Measurements from ENCODE around the gene KLRD1.
"Not testable (repeated sequence)": the region's sequence is repeated elsewhere in the genome, so short reads cannot be mapped to it uniquely, and the experiment has no call there.

The KLRD1 gene

GRCh38 chr12:10339053-10339840 is 31.6 kb downstream of the KLRD1 start:
- DNase-seq = no peak

DNA sequence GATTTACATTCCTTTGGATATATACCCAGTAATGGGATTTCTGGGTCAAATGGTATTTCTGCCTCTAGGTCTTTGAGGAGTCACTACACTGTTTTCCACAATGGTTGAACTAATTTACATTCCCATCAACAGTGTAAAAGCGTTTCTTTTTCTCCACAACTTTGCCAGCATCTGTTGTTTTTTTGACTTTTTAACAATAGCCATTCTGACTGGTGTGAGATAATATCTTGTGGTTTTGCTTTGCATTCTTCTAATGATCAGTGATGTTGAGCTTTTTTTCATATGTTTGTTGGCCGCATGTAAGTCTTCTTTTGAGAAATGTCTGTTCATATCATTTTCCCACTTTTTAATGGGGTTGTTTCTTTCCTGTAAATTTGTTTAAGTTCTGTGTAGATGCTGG is 33.3 kb downstream of the KLRD1 start:
- DNase-seq = not testable (repeated sequence)

GRCh38 chr12:10341892-10342509 is 34.3 kb downstream of the KLRD1 start:
- DNase-seq = no peak

DNA sequence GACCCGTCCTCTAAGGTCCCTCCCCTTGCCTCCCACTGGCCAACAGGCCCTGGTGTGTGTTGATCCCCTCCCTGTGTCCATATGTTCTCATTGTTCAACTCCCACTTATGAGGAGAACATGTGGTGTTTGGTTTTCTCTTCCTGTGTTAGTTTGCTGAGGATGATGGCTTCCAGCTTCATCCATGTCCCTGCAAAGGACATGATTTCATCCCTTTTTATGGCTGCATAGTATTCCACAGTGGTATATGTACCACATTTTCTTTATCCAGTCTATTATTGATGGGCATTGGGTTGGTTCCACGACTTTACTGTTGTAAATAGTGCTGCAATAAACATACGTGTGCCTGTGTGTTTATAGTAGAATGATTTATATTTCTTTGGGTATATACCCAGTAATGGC is 43.8 kb downstream of the KLRD1 start:
- DNase-seq = not testable (repeated sequence)

GRCh38 chr12:10354071-10354470 is 46.4 kb downstream of the KLRD1 start:
- DNase-seq = peak; percentile 31

GRCh38 chr12:10354502-10354901 is 46.8 kb downstream of the KLRD1 start:
- no peak for DNase-seq

DNA sequence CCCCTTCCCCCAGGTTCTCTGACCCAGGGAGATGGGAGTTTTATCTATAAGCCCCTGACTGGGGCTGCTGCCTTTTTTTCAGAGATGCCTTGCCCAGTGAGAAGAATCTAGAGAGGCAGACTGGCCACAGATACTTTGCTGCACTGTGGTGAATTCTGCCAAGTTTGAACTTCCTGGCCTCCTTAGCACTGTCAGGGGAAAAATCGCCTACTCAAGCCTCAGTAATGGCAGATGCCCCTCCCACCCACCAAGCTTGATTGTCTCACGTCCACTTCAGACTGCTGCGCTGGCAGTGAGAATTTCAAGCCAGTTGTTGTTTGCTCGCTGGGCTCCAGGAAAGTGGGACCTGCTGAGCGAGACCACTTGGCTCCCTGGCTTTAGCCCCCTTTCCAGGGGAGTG is 50.5 kb downstream of the KLRD1 start:
- DNase-seq = peak; percentile 36

DNA sequence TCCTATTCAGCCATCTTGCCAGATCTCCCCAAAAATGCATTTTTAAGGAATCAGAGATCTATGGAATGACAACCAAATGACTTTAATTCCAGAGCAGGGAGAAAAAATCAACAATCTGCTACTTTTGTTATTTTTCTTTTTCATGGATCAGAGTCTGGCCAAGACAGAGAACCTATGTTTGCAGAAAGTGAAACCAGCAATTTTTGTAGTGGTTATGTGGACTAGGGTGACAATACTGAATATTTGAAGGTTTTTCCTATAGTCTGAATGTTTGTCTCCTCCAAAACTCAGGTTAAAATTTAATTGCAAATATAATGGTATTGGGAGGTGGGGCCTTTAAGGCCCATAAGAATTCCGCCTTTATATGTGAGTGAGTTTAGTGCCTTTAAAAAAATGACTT is 51.3 kb downstream of the KLRD1 start:
- no peak for DNase-seq

DNA sequence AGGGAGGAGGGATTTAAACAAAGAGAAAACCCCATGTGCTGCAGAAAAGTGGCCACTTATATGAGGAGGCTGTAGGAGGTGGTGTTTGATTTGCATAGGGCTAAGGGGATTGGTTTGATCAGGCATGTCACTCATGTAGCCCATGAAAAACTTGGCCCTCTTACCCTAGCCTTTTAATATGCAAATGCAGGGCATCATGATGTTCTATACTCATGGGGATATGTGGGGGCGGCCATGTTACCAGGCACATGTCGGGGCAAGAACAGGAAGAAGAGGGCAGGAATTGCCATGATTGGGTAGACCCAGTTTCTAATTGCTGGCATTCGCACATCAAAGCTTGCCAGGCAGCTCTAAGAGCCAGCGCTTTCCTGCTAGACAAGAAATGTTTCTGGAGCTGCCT is 53.4 kb downstream of the KLRD1 start:
- peak; percentile 94 for DNase-seq

- peak; percentile 76 for DNase-seq
Measured at GRCh38 chr12:10361622-10362021, 54.0 kb downstream of the KLRD1 start.

- no peak for DNase-seq
Measured at GRCh38 chr12:10362325-10362724, 54.7 kb downstream of the KLRD1 start.

GRCh38 chr12:10362828-10363657 is 55.4 kb downstream of the KLRD1 start:
- no peak for DNase-seq

GRCh38 chr12:10363658-10363913 is 55.9 kb downstream of the KLRD1 start:
- no peak for DNase-seq

DNA sequence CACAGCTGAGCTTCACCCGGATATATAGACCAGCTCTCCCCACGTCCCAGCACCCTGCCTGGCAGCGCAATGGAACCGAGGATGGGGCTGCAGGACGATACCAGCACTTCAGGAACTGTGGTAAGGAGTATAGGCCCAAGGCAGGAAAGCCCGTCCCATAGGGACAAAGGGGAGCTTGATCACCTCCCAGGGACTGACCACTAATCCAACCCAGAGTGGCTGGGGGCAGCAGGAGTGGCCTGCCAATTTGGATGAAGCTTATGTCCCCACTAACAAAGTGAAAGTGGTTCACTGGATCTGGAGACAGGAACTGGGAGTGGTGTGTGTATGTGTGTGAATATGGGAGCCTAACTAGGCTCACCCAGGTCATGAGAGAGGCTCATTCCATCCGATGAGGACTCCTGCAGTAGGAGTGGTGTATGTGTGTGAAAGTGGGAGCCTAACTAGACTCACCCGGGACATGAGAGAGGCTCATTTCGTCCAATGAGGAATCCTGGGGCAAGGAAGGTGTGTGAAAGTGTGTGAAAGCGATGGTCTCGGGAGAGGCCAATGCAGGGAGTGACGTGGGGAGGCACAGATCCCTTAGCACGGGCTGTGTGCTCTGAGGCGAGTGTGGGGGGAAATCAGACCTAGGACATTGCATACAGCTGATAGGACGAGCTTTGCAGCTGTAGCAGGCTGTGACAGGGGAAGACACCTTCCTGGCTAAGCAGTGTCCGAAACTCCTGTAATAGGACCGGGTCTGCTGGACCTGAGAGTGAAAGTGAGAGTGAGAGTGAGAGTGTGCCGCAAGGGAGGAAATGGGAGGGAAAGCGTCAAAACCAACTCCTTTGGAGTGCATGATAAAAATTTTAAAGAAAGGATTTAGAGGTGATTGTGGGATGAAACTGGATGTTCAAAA is 56.5 kb downstream of the KLRD1 start:
- peak; percentile 74 for DNase-seq

GRCh38 chr12:10364815-10365622 is 57.3 kb downstream of the KLRD1 start:
- peak; percentile 89 for DNase-seq

GRCh38 chr12:10365696-10366405 is 58.2 kb downstream of the KLRD1 start:
- DNase-seq = peak; percentile 56

- DNase-seq = peak; percentile 45
Measured at GRCh38 chr12:10366875-10367274, 59.2 kb downstream of the KLRD1 start.

DNA sequence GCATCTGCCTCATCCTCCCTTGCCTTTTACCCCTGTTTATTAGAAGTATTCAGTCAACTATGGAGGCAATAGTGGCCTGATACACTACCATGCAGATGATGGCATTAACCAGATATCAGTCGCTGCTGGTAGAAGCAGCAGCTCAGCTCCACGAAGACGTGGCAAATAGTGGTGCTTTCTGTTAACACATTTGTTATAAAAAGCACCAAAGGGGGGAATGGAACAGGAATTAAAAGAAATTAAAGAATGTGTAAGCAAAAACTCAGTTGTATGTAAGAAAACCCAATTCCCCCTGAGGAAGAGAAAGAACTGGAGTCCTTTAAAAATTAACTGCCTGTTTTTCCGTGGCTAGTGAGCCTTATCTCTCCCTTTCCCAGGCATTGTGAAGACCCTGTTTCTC is 60.0 kb downstream of the KLRD1 start:
- not testable (repeated sequence) for DNase-seq

GRCh38 chr12:10368206-10369171 is 60.8 kb downstream of the KLRD1 start:
- DNase-seq = no peak
